Measurements from ENCODE around the gene C17orf75. TPM values are rescaled to one million over a fixed set of nuclear protein-coding genes. Genes with fewer than 3 reads are reported as not detected.

C17orf75 gene
- total and polyA plus RNA-seq, 2 of the 8 experiments (the other 6 are each of a cell fraction or from before 2014, with no cell fraction given): 15.8 to 42.6 TPM

GRCh38 chr17:32333187-32333586 is 8.8 kb downstream of the C17orf75 start (continued):
- TF ChIP-seq SP2 (IDR thresholded peaks at IDR 0.05; ENCODE audit: low read length): no peak
- TF ChIP-seq RXRA (IDR thresholded peaks at IDR 0.05; ENCODE audit: insufficient read depth, low read depth, low read length): no peak
- TF ChIP-seq ZNF274 (IDR thresholded peaks at IDR 0.05; ENCODE audit: borderline replicate concordance, extremely low read depth, low read length): no peak
- TF ChIP-seq GTF2F1 (IDR thresholded peaks at IDR 0.05; ENCODE audit: borderline replicate concordance, low read depth, low read length): no peak
- no peak for TF ChIP-seq ATF3 (IDR thresholded peaks at IDR 0.05; ENCODE audit: insufficient read depth, low read depth, low read length)
- TF ChIP-seq CHD7 (IDR thresholded peaks at IDR 0.05; ENCODE audit: insufficient replicate concordance, low read length): no peak
